Activated naive CD8-positive, alpha-beta T cell treated with anti-CD3 and anti-CD28 coated beads, Interleukin-2, amount 10 ng/mL, durations not matched to agents 7 days and 5 days (primary cell): Measurements from ENCODE around the gene KCP. TPM values are rescaled to one million over a fixed set of nuclear protein-coding genes. Genes with fewer than 3 reads are reported as not detected.

Source experiments
- ATAC-seq: fragments of 150-1000 bp; cut with Tn5 transposase; one replicate; pipeline ENCODE4 v1.10.0; 2021; ENCODE audit warnings: low read depth, moderate library complexity
- POLR2A ChIA-PET: fragments of 350-600 bp; sonication (Branson Sonifier 250); formaldehyde crosslinking; loops from one replicate; lab custom pipeline; 2021; ENCODE audit warnings: antibody characterized with exemption; lab: Charles Lee
- DNase-seq: peaks from one replicate; pipeline ENCODE4 v3.0.0; 2021
- H3K27ac Mint-ChIP-seq: one replicate; pipeline ENCODE4 v1.8.0; 2022; ENCODE audit warnings: mild to moderate bottlenecking, mixed read lengths
- H3K27me3 Mint-ChIP-seq: one replicate; pipeline ENCODE4 v1.8.0; 2022; ENCODE audit warnings: mild to moderate bottlenecking, moderate library complexity, mixed read lengths
- H3K36me3 Mint-ChIP-seq: one replicate; pipeline ENCODE4 v1.8.0; 2021; ENCODE audit warnings: mild to moderate bottlenecking, mixed read lengths
- H3K4me1 Mint-ChIP-seq: one replicate; pipeline ENCODE4 v1.8.0; 2021; ENCODE audit warnings: mixed read lengths
- H3K4me3 Mint-ChIP-seq: one replicate; pipeline ENCODE4 v1.8.0; 2022; ENCODE audit warnings: mild to moderate bottlenecking, moderate library complexity, mixed read lengths
- H3K9me3 Mint-ChIP-seq: one replicate; pipeline ENCODE4 v1.8.0; 2021; ENCODE audit warnings: mixed read lengths
- total RNA-seq, 2 experiments: library from RNA; stranded (reverse); gene quantifications; one replicate each; pipeline ENCODE4 v1.2.3, GENCODE V29; 2021

Gene KCP
- total RNA-seq, 2 experiments from 2014 or later: 0.57 to 0.69 TPM

DNA sequence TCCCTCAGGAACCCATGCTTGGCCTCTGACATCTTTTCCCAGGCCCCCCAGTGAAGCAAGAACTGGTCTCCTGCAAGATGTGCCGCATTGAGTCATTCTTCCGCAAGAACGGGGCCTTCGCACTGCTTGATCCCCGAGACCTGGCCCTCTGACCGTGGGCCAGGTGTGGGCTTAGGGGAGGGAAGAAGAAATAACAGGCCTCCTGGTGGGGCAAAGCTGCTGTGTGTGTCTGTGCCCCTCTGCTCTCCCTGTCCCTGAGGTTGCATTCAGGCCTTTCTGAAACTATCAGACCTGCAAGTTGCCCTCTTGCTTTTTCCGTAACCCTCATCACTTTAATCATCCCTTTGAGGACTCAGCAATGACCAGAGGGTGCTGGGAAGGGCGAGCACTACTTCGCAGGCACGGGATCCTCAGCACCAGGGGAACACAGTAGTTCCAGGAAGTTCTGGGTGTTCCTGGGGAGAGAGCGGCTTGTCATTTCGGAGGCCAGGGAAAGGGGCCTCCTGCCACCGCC, 41.8 kb downstream of the KCP start:
- no peak overlapping the region for H3K27ac Mint-ChIP-seq
- no peaks in the 10 kb centered on the region for H3K9me3 Mint-ChIP-seq
- H3K36me3 Mint-ChIP-seq: peaks cover 3% of the 10 kb centered on the region
- POLR2A ChIA-PET: interaction anchor here (1.2 kb wide), 1 partner anchor 9 kb away, joined by 3 read pairs; no protein-coding TSS in a partner anchor
- H3K27me3 Mint-ChIP-seq: peaks cover 15% of the 10 kb centered on the region
- peaks cover 12% of the 10 kb centered on the region for H3K4me1 Mint-ChIP-seq
- no peak for ATAC-seq
- peak overlapping the region; percentile 40 for H3K4me3 Mint-ChIP-seq
- no peak for DNase-seq

DNA sequence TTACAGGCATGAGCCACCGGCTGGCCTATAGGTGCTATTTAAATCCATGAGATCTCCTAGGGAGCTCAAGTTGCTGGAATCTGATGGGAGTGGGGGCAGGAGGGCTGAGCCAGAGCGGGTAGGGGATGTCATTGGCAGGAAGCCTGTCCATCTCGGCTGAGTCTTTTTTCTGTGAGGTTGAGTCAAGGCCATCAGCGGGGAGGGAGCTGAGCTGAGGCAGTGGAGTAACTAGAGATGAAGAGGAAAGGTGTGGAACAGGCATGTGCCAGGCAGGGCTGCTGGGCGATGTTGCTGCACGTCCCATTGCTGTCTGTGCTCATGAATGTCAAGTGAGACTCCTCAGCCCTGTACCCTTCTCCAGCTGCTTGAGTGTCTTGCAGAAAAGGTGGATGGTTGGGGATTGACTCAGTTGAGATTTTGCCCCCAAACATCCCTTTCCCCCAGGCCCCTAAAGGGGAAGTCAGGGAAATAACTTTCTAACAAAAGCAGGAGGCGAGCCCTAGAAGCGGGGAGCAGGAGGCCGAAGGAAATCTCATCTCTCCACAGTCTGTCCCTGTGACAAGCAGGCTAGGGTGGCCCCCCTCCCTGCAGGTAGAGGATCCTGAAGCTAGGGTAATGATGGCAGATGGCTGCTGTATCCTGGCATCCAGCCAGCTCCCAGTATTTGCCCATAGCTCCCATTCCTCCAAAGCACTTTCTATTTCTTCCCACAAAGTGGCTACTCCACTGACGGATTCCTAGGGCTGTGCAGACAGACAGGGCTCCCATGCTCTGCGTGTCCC, 42.5 kb downstream of the KCP start:
- H3K9me3 Mint-ChIP-seq: no peaks in the 10 kb centered on the region
- no peak overlapping the region for H3K4me3 Mint-ChIP-seq
- peaks cover 15% of the 10 kb centered on the region for H3K27me3 Mint-ChIP-seq
- H3K27ac Mint-ChIP-seq: no peak overlapping the region
- DNase-seq (no peak), ATAC-seq (no peak)
- H3K4me1 Mint-ChIP-seq: peaks cover 14% of the 10 kb centered on the region
- H3K36me3 Mint-ChIP-seq: peaks cover 3% of the 10 kb centered on the region
- POLR2A ChIA-PET: interaction anchor here (0.7 to 1.2 kb wide), 2 partner anchors 10 kb away, joined by 3 read pairs; no protein-coding TSS in a partner anchor

DNA sequence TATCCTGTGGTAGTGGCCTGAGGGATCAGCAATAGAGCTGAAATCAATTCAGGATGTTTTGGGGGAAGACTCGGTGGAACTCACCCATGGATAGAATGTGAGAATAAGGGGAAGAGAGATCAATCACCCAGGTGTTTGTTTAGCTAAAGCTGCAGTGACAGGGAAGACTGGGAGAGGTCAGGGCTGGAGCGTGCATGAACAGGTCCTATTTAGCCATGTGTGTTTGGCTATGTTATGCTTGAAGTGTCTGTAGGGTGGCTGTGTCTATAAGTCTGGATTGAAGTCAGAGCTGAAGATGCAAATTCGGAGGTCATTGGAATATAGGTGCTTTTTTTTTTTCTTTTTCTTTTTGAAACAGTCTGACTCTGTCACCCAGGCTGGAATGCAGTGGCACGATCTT, 43.3 kb downstream of the KCP start:
- no peak for ATAC-seq

DNA sequence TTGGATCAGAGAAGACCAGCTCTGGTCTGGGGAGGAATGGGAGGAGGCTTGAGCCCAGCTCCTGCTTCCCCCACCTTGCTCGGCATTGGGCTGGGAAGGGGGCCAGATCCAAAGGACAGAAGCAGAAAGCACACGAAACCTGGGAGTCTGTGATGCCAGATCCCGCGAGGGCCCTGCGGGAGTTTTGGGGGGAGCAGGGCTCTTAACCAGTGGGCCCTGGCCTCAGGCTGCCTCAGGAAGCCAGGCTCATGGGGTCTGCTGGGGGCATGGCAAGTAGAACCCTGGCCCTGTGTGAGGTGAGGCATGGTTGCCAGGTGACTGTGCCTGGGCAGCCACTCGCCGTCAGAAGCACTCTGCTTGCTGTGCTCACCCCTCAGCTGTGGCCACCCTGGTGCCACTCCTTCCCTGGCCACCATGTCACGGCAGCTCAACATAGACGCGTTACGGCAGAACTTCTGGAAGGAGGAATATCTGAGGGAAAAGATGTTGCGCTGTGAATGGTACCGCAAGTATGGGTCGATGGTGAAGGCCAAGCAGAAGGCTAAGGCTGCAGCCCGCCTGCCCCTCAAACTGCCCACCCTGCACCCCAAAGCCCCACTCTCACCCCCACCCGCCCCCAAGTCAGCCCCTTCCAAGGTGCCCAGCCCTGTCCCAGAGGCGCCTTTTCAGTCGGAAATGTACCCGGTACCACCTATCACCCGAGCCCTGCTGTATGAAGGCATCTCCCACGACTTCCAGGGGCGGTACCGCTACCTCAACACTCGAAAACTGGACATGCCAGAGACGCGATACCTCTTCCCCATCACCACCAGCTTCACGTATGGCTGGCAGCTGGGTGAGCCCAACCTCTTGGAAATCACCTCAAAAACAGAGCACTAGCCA, 44.3 kb downstream of the KCP start:
- no peak overlapping the region for H3K4me3 Mint-ChIP-seq
- peaks cover 3% of the 10 kb centered on the region for H3K36me3 Mint-ChIP-seq
- no peaks in the 10 kb centered on the region for H3K9me3 Mint-ChIP-seq
- peaks cover 9% of the 10 kb centered on the region for H3K27me3 Mint-ChIP-seq
- POLR2A ChIA-PET: no interaction called here
- DNase-seq (no peak), ATAC-seq (no peak)
- H3K27ac Mint-ChIP-seq: no peak overlapping the region
- H3K4me1 Mint-ChIP-seq: peaks cover 22% of the 10 kb centered on the region

More for the DNA sequence above, 43.3 kb downstream of the KCP start:
- peaks cover 20% of the 10 kb centered on the region for H3K4me1 Mint-ChIP-seq
- DNase-seq: no peak
- no peak overlapping the region for H3K4me3 Mint-ChIP-seq
- no peak overlapping the region for H3K27ac Mint-ChIP-seq
- H3K27me3 Mint-ChIP-seq: peaks cover 15% of the 10 kb centered on the region
- peaks cover 3% of the 10 kb centered on the region for H3K36me3 Mint-ChIP-seq
- no peaks in the 10 kb centered on the region for H3K9me3 Mint-ChIP-seq
- POLR2A ChIA-PET: no interaction called here

DNA sequence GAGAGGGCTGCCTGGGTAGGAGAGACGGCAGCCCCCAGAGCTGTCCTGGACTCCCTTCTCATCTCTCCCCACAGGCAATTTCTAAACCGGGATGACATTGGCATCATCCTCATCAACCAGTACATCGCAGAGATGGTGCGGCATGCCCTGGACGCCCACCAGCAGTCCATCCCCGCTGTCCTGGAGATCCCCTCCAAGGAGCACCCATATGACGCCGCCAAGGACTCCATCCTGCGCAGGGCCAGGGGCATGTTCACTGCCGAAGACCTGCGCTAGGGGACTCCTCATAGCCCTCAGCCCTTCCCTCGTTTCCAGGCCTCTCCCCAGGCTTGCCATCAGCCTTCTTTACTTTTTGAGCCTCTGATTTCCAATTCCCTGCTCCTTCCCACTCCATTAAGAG, 45.2 kb downstream of the KCP start:
- DNase-seq: no peak
- peaks cover 4% of the 10 kb centered on the region for H3K27me3 Mint-ChIP-seq
- H3K9me3 Mint-ChIP-seq: no peaks in the 10 kb centered on the region
- H3K36me3 Mint-ChIP-seq: peaks cover 3% of the 10 kb centered on the region
- H3K27ac Mint-ChIP-seq: no peak overlapping the region
- H3K4me1 Mint-ChIP-seq: peaks cover 21% of the 10 kb centered on the region
- no peak overlapping the region for H3K4me3 Mint-ChIP-seq
- POLR2A ChIA-PET: no interaction called here
- ATAC-seq: no peak

DNA sequence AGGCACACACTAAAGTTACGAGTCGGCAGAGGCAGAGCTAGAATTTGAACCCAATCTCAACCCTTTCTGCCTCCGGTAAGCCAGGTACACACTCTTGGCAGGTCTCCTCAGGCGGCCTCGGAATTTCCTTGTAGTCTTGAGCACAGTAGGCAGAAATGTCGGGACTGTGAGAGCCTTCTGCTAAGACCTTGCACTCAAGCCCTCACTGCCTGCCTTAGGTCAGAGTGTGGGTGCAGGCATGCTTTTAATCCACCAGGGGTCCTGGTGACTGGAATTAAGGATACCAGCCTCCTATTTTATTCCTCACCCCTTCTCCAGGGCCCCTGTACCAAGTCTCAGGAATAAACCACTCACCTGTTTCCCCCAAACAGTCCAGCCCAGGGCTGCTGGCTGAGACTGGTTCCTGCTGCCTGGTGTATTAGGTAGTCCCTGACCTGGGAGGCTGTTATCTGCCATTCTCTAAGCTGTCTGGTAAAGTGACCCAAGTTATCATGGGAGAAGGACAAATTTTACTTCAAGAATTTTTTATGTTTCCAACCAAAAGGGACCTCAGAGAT, 47.0 kb downstream of the KCP start:
- Mint-ChIP-seq H3K9me3 (no peaks in the 10 kb centered on the region), H3K36me3 (peaks cover 3% of the 10 kb centered on the region), H3K27me3 (peaks cover 1% of the 10 kb centered on the region), H3K4me3 (peak overlapping the region; percentile 100), H3K4me1 (peaks cover 19% of the 10 kb centered on the region), H3K27ac (peak overlapping the region; percentile 99)
- ATAC-seq: peak; percentile 31
- peak; percentile 56 for DNase-seq
- POLR2A ChIA-PET: interaction anchor here (0.6 to 1.5 kb wide), 6 partner anchors 8 to 190 kb away, joined by 3 to 11 read pairs (median 6); partner anchors contain the start of gene CCDC136

DNA sequence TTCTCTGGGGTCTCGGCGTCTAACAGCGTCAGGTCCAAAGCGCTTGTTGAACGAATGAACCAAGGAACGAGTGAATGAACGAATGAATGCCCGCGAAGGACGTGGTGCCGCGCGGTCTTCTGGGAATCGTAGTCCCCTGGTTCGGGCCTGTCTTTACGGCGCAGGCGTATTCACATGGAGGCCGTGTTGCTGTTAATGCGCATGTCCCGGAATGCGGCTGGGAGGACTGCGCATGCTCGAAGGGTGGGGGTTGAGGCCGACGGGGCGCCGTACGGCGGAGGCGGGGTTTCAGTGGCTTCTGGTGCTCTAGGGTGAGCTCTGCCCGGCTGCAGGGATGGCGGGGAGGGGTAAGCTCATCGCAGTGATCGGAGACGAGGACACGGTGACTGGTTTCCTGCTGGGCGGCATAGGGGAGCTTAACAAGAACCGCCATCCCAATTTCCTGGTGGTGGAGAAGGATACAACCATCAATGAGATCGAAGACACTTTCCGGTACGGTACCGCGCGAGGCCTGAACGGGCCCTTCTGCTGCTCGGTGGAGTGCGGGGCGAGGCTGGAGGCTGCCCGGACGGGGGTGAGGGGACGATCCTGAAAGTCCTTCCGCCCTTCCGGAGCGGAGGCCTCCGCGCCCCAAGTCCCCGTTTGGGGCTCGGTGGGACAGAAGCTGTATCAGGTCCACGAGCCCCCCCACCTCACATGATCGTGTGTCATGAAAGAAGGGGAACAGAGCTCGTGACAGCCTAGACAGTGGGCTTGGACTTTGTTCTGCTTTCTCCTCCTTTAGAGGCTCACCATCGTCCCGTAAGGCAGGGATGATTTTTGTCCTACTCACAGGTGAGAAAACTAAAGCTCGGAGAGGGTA, 47.7 kb downstream of the KCP start, which contains the start of gene ATP6V1F:
Gene ATP6V1F (plus strand): TSS at position 286 of the 862 bp plus-strand sequence. CDS start 49 bp downstream, at position 335.
- H3K36me3 Mint-ChIP-seq: peaks cover 2% of the 10 kb centered on the region
- no peaks in the 10 kb centered on the region for H3K9me3 Mint-ChIP-seq
- DNase-seq (peak; percentile 99), ATAC-seq (peak; percentile 87)
- H3K4me1 Mint-ChIP-seq: peaks cover 18% of the 10 kb centered on the region
- H3K27me3 Mint-ChIP-seq: peaks cover 1% of the 10 kb centered on the region
- POLR2A ChIA-PET: interaction anchor here (0.6 to 1.5 kb wide), 9 partner anchors 8 to 190 kb away, joined by 3 to 11 read pairs (median 4); partner anchors contain the start of gene CCDC136
- peak within 1 kb of the TSS; percentile 99 for H3K27ac Mint-ChIP-seq
- peak within 1 kb of the TSS; percentile 100 for H3K4me3 Mint-ChIP-seq

DNA sequence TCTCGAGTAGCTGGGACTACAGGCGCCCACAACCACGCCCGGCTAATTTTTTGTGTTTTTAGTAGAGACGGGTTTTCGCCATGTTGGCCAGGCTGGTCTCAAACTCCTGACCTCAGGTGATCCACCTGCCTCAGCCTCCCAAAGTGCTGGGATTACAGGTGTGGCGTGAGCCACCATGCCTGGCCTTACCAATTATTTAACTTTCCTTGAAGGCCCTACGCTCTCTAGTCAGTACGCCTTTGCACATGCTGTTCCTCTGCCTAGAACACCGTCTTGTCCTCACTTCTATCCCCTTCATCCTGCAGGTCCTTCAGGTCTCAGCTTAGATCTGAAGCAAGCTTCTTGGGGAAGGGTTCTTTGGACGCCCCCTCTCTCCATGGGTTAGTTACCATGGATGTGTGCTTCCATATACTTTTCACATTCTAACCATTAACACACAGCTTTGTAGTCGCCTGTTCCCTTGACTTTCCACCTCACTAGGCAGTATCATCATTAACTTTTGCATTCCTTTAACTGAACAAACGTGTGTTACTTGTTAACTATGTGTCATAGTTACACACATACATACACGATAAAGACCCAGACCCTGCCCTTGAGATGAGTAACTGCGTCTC, 48.4 kb downstream of the KCP start:
- DNase-seq (no peak), ATAC-seq (no peak)
- Mint-ChIP-seq H3K27ac (peak overlapping the region; percentile 99), H3K36me3 (no peaks in the 10 kb centered on the region), H3K4me1 (peaks cover 18% of the 10 kb centered on the region), H3K27me3 (peaks cover 1% of the 10 kb centered on the region), H3K4me3 (peak overlapping the region; percentile 100), H3K9me3 (no peaks in the 10 kb centered on the region)
- POLR2A ChIA-PET: interaction anchor here (0.7 to 1.5 kb wide), 9 partner anchors 7 to 192 kb away, joined by 3 to 11 read pairs (median 4); partner anchors contain the start of gene CCDC136

DNA sequence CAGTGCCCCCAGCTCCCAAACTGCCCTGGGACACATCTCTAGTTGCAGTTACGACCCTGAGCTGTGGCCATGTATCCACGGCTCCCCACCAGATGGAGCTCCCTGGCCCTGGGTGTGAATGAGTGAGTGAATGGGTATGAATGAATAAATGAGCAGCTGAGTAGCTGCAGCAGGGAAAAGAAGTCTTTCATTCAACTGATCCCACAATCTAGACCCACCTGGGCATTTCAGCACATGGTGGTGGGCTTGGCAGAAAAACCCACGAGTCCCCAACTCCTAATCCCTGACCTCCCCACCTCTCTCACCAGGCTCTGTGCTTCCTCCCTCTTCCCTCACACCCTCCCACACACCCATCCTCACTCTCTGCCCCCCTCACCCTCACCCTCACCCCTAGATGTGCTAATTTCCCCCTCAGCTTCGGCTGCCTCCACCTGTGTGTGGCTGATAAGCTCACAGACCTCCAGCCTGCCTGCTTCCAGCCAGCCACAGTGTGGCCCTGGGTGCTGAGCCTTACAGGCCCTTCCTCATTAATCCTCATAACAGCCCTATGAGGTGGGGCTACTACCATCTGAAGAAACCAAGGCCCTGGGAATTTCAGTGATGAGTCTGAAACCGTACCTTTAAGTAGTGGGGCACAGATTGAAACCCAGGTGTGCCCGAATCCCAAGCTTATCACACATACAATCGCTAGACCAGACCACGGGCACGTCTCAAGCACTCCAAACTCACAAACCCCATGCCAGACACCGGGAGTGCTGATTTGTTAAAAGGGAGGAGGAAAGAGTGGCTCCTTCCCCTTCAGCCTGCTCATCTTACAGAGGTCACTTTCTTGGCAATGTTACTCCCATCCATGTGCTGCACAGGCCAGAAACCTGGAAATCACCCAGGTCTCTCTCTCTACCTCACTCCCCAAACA, 50.1 kb downstream of the KCP start:
- Mint-ChIP-seq H3K4me3 (no peak overlapping the region), H3K36me3 (no peaks in the 10 kb centered on the region), H3K27ac (peak overlapping the region; percentile 3), H3K9me3 (no peaks in the 10 kb centered on the region), H3K4me1 (peaks cover 15% of the 10 kb centered on the region), H3K27me3 (peaks cover 1% of the 10 kb centered on the region)
- no peak for ATAC-seq
- DNase-seq: no peak
- POLR2A ChIA-PET: interaction anchor here (0.6 to 1.0 kb wide), 2 partner anchors 15 to 29 kb away, joined by 3 read pairs; no protein-coding TSS in a partner anchor

DNA sequence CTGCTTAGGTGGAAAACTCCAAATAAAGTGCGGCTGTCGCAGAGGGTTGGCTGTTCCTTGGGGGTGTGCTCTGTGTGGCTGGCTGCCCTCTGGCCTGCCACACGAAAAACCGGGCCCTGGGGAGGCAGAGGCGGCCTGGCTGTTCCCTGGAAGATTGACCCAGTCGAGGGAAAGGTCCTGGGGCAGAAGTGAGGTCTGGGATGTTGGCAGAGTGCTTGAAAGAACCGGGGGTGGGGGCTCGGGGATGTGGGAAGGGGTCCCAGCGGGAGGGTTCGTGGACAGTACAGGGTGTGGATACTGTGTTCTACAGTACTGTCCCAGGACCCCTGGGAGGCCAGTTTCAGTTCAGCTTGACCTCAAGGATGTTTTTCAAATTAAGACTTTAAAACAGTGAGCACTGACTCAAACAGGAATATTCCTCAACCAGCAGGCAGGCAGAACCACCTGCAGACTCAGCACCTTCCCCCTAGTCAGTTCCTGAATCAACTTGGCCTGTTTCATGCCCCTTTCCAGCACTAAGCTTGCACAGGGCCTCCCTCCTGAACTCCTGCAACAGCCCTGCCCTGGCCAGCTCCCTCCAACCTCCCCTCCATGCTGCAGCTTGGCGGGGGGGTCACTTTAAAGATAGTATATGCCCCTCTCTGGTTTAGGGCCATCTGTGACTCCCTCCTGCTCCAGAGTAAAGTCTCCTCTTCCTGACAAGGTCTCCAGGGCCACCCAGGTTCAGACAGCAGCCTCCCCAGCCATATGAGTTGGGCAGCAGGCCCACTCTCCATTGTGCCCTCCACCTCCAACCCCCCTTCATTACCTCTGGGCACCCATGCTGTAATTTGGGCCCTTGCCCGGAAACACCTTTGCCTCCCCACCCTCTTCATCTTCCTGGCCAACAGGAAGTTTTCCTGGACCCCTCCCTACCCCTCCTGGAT, 51.0 kb downstream of the KCP start:
- Mint-ChIP-seq H3K4me1 (peaks cover 15% of the 10 kb centered on the region), H3K27ac (no peak overlapping the region), H3K4me3 (no peak overlapping the region), H3K36me3 (no peaks in the 10 kb centered on the region), H3K9me3 (no peaks in the 10 kb centered on the region), H3K27me3 (peaks cover 1% of the 10 kb centered on the region)
- POLR2A ChIA-PET: interaction anchor here (1.0 kb wide), 1 partner anchor 16 kb away, joined by 3 read pairs; no protein-coding TSS in a partner anchor
- ATAC-seq (no peak), DNase-seq (no peak)
